ENCODE data around the gene MIF4GD.

Gene MIF4GD

DNA sequence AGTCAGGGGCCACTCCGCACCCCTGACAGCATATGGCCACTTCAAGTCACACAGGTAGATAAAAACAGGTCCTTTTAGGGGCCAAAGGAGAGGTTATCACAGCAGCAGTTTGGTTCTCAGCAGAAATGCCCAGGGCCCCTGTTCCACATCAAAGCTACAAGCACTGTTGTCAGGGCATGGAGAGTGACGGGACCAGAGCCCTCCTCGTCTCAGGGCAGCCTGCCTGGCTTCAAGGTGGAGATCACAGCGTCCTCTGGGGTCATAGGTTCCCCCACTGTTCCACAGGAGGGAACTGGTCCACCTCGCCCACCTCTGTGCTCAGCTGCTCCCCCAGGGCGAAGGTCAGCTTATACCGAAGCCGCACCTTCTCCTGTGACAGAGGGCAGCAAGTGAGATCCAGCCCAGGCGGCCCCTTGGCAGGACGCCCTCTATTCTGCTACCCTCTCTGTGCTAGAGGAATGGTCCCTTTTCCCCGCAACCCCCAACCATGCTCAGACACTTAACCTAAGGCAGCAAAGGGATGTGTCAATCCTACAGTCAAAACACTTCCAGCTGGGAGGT lies 32.9 kb downstream of the MIF4GD start:
- no peak for DNase-seq (ENCODE audit: low read depth in 1 of 2, low spot score in 1 of 2)

- DNase-seq (ENCODE audit: low read depth in 1 of 2, low spot score in 1 of 2) = no peak
These were observed 33.7 kb downstream of the MIF4GD start for GRCh38 chr17:75237100-75238014.

DNA sequence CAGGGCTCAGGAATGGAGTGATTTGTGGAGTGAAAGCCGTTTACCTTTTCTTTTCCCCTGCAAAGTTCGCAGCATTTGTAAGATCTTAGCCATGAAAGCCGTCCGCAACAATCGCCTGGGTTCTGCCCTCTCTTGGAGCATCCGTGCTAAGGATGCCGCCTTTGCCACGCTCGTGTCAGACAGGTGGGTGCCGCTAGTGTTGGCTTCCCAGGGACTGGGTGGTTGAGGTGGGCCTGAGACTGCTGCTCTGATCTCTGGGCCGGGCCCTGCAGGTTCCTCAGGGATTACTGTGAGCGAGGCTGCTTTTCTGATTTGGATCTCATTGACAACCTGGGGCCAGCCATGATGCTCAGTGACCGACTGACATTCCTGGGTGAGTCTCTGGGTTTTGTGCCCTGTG lies 38.2 kb downstream of the MIF4GD start:
- DNase-seq (ENCODE audit: low read depth in 1 of 2, low spot score in 1 of 2) = no peak

DNA sequence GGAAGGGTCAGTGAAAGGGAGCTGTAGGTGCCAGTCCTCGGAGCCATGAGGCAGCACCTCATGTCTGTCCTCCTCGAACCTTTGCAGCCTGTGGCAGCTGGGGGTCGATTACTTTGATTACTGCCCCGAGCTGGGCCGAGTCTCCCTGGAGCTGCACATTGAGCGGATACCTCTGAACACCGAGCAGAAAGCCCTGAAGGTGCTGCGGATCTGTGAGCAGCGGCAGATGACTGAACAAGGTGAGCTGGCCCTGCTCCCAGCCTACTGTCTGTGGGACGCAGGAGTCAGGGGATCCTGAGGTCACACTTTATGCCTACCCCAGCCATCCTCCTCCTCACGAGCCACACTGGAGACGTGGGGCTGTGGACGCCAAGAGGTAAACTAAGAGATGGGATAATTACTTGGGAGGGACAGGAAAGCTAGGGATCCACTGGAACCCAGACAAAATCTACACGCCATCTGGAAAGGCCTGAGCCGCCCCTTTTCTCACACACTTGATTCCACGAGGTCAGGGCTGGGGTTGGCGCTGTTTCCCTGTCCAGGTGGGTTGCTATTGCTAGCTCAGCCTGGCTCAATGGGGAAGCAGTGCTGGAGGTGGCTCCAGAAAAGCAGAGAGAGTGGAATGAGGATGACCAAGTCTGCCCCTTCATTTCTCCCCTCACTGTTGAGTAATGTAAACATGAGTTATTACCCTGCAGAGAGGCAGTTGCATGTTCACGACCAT lies 39.1 kb downstream of the MIF4GD start:
- no peak for DNase-seq (ENCODE audit: low read depth in 1 of 2, low spot score in 1 of 2)

- DNase-seq (ENCODE audit: low read depth in 1 of 2, low spot score in 1 of 2) = no peak
These were observed 40.0 kb downstream of the MIF4GD start for GRCh38 chr17:75231071-75231470.

DNA sequence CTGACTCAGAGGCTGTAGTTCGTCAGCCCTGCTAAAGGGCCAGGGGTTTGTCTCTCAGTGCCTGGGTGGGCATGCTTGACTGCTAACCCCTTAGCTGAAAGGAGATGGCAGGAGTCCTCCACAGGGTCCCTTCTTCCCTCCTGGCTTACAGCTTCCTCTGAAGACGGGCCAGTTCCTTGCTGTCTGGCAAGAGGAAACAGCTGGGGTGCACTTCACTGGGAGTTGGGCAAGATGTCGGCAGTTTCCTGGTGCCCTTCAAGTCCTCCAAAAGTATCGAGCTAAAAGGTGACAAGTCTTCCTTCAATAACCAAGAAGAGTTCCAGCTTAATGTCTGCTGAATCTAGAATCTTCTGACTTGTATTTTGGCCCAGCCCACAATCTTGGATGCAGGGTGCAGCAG lies 42.2 kb downstream of the MIF4GD start:
- no peak for DNase-seq (ENCODE audit: low read depth in 1 of 2, low spot score in 1 of 2)

DNA sequence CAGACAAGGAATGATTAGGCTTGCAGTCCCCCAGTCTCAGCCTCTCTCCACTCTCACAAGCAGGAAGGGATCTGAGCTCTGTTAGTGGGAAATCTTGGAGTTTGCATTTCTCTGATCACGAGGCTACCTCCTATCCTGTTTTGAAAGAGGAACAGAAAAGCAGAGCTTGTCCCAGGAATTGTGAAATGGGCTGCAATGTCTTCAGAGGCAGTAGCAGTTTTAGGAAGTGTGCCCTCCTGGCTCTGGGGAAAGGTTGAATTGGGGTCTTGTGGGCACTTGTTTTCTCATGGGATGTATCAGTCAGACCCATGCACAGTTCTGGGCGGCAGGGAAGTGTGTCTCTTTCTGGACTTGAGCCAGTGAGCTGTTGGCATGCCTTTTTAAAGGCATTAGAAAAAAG lies 42.7 kb downstream of the MIF4GD start:
- DNase-seq (ENCODE audit: low read depth in 1 of 2, low spot score in 1 of 2) = no peak

GRCh38 chr17:75227729-75228128 lies 43.3 kb downstream of the MIF4GD start:
- no peak for DNase-seq (ENCODE audit: low read depth in 1 of 2, low spot score in 1 of 2)

- no peak for DNase-seq (ENCODE audit: low read depth in 1 of 2, low spot score in 1 of 2)
These were observed 46.0 kb downstream of the MIF4GD start for GRCh38 chr17:75225016-75225415.

DNA sequence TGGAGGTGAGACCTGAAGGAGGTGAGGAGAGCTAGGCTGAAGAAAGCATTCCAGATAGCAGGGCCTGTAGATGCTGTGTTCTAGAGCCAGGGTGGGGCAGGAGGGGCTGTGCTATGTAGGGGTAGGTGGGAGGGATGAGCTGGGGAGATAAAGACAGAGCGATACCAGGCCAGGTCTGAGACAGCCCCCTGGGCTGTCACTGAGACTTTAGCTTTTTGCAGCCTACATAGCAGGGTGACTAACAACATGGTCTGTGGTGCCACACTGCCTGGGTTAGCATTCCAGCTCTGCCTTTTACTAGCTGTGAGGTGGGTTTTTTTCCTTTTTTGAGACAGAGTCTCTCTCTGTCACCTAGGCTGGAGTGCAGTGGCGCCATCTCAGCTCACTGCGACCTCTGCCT lies 51.2 kb downstream of the MIF4GD start:
- DNase-seq (ENCODE audit: low read depth in 1 of 2, low spot score in 1 of 2) = no peak

GRCh38 chr17:75218131-75218530 lies 52.9 kb downstream of the MIF4GD start:
- DNase-seq (ENCODE audit: low read depth in 1 of 2, low spot score in 1 of 2) = no peak

Measured in activated T-helper 1 cell treated with anti-CD3 and anti-CD28 coated beads, Interleukin-2, amount 50 U/mL, for 16 hours (primary cell).